Activated CD4-positive, CD25-positive, alpha-beta regulatory T cell treated with anti-CD3 and anti-CD28 coated beads, Interleukin-2, amount 50 U/mL, for 24 hours (primary cell): ENCODE results near the gene UCK1.

ENCODE experiments used
- ATAC-seq, 2 donors: fragments of 150-1000 bp; cut with Tn5 transposase; one replicate each; pipeline ENCODE4 v1.10.0; 2021; ENCODE audit warnings: mild to moderate bottlenecking in 1 of 2, moderate library complexity in 1 of 2

UCK1 gene

GRCh38 chr9:131530920-131531832 is at the start of gene UCK1:
TSS of gene UCK1 (minus strand) at chr9:131531263. CDS start at chr9:131531174, 89 bp downstream.
- ATAC-seq = peak; percentile 98 to 99

- no peak for ATAC-seq
Observed at GRCh38 chr9:131580358-131580757, 49.3 kb upstream of the UCK1 start.

- no peak for ATAC-seq
Observed at GRCh38 chr9:131579789-131580211, 48.7 kb upstream of the UCK1 start.

GRCh38 chr9:131578731-131579504 is 47.9 kb upstream of the UCK1 start:
- ATAC-seq = peak; percentile 81

- no peak for ATAC-seq
Observed at GRCh38 chr9:131578021-131578420, 47.0 kb upstream of the UCK1 start.

GRCh38 chr9:131577005-131578000 is 46.2 kb upstream of the UCK1 start:
- ATAC-seq = no peak

- no peak for ATAC-seq
Observed at GRCh38 chr9:131575946-131576853, 45.1 kb upstream of the UCK1 start.

- ATAC-seq = no peak
Observed at GRCh38 chr9:131574730-131575640, 43.9 kb upstream of the UCK1 start.

GRCh38 chr9:131567910-131568309 is 36.8 kb upstream of the UCK1 start:
- no peak for ATAC-seq

- no peak for ATAC-seq
Observed at GRCh38 chr9:131566158-131566557, 35.1 kb upstream of the UCK1 start.

GRCh38 chr9:131565369-131565768 is 34.3 kb upstream of the UCK1 start:
- ATAC-seq = peak; percentile 51 to 69

- ATAC-seq = no peak
Observed at GRCh38 chr9:131562032-131562959, 31.2 kb upstream of the UCK1 start.

- ATAC-seq = no peak
Observed at GRCh38 chr9:131559421-131560000, 28.4 kb upstream of the UCK1 start.

- no peak for ATAC-seq
Observed at GRCh38 chr9:131557855-131558548, 26.9 kb upstream of the UCK1 start.

- ATAC-seq = no peak
Observed at GRCh38 chr9:131555841-131556673, 25.0 kb upstream of the UCK1 start.

- ATAC-seq = no peak
Observed at GRCh38 chr9:131554843-131555351, 23.8 kb upstream of the UCK1 start.
